HG02884 (cell line): ENCODE results near the gene STX19.
A peak's percentile ranks its signal among the peaks of the same experiment; 100 is the strongest.
"Not testable (repeated sequence)": the region's sequence is repeated elsewhere in the genome, so short reads cannot be mapped to it uniquely, and the experiment has no call there.

Experiments
- ATAC-seq: cut with Tn5 transposase; IDR thresholded peaks from one replicate; pipeline ENCODE4 v1.9.1; 2021; ENCODE audit warnings: mild to moderate bottlenecking, moderate library complexity; ENCODE audit not compliant: unreplicated experiment

STX19 gene, protein sequence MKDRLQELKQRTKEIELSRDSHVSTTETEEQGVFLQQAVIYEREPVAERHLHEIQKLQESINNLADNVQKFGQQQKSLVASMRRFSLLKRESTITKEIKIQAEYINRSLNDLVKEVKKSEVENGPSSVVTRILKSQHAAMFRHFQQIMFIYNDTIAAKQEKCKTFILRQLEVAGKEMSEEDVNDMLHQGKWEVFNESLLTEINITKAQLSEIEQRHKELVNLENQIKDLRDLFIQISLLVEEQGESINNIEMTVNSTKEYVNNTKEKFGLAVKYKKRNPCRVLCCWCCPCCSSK

GRCh38 chr3:94028093-94028837, at the start of gene STX19:
Gene STX19 (minus strand): TSS chr3:94028597. CDS start chr3:94015269, 13,328 bp downstream.
- ATAC-seq = no peak

DNA sequence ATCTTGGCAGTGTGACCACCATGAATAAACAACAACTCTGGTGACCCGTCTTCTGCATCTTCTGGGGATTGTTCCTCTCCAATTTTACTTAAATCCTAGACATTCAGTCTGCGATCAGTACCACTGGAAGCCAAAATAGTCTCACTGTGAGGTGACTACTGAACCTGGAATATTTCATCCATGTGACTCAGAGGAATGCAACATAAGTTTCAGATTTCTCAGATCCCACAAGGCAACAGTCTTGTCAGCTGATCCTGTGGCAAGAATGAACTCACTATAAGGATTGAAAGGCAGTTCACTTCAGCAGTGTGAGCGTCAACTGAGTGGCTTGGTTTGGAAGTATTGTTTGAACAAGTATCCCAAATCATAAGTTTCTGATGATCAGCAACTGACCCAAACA, 47.7 kb upstream of the STX19 start:
- ATAC-seq = no peak

DNA sequence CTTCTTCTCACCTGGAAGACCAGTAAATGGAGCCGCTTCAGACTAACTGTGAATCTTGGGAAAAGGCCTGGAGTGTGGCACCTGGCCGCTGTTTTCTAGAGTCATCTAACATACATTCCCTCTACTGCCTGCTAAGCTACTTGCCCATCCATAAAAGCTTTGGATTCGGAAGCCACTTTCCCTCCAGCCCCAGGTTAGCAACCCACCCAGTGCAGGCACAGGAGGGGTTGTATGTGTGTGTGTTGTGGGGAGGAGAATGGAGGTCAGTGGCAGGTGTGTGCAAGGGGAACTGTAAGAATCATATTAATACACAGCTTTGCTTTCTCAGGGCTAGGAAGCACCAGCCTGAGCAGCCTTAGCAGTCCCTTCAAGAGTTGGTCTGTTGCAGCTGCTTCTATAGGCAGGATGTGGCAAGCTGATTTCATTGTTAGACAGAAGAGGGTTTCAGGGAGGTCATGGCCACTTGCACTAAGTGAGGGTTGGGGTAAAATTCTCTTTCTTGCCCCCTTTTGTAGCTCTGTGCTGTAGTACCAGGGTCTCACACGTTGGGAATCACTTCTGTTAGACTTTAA, 43.4 kb upstream of the STX19 start:
- peak; percentile 55 for ATAC-seq

DNA sequence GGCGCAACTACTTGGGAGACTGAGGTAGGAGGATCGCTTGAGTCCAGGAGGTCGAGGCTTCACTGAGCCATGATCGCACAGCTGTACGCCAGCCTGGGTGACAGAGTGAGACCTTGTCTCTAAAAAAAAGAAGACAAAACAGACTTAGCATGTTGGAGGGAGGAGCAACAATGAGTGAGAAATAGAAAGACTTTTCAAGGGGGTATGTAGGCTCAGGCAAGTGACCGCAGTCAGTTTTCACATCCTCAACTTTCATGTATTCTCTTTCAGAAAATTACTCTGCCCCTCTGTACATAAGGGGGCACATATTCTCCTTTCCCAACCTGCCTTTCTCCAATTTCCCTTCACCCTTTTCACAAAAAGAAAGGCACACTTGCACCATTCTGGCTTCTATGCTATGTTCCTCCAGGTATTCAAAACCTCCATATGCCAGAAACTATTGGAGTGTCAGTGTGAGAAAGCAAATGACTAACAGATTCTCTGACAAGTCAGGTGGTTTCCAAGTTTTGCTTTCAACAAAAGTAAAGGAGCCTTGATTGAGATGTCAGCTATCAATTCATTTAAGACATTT, 42.0 kb upstream of the STX19 start:
- peak; percentile 62 for ATAC-seq

GRCh38 chr3:94069194-94069813, 40.9 kb upstream of the STX19 start:
- no peak for ATAC-seq

DNA sequence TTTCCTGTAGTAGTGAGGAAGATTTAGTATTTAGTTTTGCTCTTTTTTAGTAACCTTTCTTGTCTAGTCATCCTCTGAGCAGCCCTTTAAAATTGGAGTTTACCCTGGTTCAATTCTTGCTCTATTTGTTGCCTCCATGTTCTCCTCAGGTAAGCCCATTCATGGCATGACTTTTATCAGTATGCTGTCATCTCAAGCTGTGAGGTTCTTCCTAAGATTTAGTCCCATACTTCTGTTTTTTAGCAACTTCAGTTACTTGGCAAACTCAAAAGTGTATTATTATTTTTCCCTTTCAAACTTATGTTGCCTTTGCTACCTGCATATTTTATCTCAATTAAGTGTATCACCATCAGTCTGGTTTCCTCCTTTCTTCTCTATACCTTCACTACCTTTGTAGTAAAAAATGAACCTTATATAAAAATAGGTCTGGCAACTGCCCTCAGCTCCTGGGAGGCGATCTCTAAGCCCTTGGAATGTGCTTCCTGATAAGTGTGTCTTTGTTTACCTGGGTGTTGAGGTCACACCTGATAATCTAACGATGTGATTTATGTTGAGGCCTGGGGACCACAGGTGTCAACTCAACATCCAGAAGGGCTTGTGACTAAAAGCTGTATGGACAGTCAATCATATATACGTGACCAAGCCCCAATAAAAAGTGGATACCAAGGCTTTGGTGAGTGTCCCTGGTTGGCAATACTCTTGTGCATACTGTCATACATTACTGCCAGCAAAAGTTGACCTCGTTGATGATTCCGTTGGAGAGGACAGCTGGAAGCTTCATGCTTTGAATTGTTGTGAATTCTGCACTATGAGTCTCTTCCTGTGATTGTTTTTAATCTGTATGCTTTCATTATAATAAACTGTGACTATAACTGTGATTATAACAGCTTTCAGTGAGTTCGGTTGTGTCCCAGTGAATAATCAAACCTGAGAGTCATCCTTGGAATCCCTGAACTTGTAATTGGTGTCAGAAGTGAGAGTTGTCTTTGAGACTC, 38.4 kb upstream of the STX19 start:
- no peak for ATAC-seq

- ATAC-seq = no peak
These were observed 37.6 kb upstream of the STX19 start for GRCh38 chr3:94065819-94066480.

GRCh38 chr3:94065122-94065521, 36.7 kb upstream of the STX19 start:
- no peak for ATAC-seq

DNA sequence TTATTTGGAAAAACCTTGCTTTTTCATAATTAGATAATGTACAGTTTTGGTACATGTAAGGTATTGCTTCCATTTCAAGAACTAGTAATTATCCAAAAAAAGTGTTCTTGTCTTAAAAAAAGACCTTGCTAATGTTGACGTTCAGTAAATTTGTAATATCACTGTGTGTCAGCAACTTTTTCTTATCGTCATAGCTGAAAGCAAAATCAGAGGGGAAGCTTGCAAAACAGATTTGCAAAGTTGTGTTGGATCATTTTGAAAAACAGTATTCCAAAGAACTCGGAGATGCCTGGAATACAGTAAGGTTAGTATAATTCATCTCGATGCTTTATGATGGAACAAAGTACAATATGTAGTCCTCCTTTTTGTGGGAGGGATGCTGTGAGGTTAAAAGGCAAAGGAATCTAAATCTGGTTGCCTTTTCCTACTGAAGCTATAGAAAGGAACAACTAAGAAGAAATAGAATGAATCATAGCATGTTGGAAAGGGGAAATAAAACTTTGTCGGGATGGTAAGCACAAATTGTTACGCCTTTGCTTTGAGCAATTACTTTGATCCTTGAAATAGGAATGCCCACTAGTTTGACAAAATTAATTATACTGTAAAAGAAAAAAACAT, 36.0 kb upstream of the STX19 start:
- ATAC-seq = no peak

DNA sequence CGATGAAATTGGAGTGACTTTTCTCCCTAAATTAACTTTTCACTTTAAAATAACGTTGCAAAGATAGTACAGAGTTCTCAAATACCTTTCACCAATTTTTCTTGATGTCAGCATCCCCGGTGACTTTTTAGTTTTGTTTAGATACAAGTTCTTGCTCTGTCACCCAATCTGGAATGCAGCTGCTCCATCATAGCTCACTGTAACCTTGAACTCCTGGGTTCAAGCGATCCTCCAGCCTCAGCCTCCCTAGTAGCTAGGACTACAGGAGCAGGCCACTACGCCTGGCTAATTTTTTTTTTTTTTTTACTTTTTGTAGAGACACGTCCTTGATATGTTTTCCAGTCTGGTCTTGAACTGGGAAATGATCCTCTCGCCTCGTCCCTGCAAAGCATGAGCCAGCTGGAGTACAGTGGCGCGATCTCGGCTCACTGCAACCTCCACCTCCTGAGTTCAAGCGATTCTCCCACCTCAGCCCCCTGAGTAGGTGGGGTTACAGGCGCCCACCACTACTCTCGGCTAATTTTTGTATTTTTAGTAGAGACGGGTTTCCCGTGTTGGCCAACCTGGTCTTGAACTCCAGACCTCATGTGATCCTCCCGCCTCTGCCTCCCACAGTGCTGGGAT, 35.2 kb upstream of the STX19 start:
- no peak for ATAC-seq

DNA sequence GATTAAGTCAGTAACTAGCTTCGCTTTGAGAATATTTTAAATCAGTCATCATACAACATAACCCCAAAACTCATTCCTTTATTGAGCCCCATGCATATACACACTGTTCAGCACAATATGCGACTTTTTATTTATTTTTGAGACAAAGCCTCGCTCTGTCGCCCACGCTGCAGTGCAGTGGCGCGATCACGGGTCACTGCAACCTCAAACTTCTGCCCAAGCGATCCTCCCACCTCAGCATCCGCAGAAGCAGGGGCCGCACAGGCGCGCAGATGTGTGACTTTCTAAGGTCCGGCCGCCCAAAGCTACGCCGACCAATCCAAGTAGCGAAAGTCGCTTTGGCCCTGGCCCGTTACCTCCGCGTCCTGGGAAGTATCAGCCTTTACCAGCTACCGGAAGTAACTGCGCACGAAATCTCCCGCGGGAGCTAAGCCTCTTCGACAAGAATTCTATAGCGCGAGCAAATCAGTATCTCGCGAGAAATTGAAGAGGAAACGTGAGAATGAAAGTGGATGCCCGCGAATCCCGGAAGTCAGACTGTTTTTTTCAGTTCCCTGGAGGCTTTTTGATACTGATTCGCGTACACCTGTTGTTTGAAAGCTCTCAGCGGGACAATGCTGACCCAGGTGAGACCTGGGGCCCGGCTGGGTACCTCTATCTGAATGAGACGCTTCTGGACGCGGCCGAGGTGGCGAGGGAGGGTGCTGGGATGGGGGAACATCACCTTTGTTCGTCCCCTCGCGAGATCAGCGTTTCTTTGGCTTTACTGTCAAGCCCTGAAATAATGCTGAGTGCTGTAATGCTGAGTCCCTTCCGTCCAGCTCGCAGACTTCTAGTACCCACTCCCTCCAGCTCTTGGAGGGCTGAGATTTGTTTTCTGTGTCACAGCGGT, 34.4 kb upstream of the STX19 start, which contains the start of the genes DHFR2 and NSUN3:
Gene DHFR2, minus strand, starts transcription at position 404 of the 892 bp plus-strand sequence. CDS start 1,405 bp downstream, outside the sequence.
Gene NSUN3, plus strand, starts transcription at position 549 of the 892 bp plus-strand sequence. Its CDS starts 66 bp downstream, at position 615.
- peak; percentile 90 for ATAC-seq

DNA sequence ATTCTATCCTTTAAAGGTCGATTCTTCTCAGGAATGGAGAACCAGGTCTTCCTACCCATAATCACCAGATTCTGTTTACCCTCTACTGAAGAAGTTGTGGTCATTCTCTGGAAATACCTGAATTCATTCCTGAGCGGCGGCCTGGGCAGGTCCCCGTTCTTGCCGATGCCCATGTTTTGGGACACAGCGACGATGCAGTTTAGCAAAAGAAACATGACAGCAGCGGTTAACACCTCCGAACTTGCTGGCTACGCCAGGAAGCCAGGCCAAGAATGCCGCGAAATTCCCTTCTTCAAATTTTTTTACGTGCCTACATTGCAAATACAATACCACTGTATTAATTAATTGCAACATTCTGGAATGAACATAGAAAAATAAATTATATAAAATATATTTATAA, 32.9 kb upstream of the STX19 start:
- ATAC-seq = no peak

DNA sequence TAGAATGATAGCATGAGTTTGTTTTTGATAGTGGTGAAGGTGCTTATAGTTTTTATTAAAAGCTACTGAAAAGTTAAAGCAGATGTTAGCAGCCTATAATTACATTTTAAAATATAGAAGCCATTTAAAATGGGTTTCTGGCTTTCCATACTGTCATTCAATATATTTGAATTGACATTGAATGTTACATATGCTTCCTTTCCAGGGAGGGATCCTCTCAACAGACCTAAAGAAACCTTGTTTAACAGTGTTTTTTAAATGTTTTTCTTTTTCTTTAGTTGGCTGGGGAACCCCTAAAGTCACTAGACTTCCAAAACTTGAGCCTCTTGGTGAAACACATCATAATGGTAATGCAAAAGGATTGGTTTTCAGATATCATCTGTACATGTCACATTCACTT, 22.1 kb upstream of the STX19 start:
- ATAC-seq = no peak

- no peak for ATAC-seq
These were observed 20.9 kb upstream of the STX19 start for GRCh38 chr3:94049267-94049666.

GRCh38 chr3:94046533-94046932, 18.1 kb upstream of the STX19 start:
- no peak for ATAC-seq

DNA sequence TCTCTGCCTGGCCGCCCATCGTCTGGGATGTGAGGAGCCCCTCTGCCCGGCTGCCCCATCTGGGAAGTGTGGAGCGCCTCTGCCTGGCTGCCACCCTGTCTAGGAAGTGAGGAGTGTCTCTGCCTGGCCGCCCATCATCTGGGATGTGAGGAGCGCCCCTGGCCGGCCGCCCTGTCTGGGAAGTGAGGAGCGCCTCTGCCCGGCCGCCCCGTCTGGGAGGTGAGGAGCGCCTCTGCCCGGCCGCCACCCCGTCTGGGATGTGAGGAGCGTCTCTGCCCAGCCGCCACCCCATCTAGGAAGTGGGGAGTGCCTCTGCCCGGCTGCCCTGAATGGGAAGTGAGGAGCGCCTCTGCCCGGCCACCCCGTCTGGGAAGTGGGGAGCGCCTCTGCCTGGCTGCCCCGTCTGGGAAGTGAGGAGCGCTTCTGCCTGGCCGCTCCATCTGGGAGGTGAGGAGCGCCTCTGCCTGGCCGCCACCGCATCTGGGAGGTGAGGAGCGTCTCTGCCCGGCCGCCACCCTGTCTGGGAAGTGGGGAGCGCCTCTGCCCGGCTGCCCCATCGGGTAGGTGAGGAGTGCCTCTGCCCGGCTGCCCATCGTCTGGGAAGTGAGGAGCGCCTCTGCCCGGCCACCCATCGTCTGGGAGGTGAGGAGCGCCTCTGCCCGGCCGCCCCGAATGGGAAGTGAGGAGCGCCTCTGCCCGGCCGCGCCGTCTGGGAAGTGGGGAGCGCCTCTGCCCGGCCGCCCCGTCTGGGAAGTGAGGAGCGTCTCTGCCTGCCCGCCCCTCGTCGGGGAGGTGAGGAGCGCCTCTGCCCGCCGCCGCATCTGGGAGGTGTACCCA, 15.9 kb upstream of the STX19 start:
- ATAC-seq = not testable (repeated sequence)
